ENCODE measurements around the gene CTIF.
"Not testable (repeated sequence)": the region's sequence is repeated elsewhere in the genome, so short reads cannot be mapped to it uniquely, and the experiment has no call there.

The CTIF gene

DNA sequence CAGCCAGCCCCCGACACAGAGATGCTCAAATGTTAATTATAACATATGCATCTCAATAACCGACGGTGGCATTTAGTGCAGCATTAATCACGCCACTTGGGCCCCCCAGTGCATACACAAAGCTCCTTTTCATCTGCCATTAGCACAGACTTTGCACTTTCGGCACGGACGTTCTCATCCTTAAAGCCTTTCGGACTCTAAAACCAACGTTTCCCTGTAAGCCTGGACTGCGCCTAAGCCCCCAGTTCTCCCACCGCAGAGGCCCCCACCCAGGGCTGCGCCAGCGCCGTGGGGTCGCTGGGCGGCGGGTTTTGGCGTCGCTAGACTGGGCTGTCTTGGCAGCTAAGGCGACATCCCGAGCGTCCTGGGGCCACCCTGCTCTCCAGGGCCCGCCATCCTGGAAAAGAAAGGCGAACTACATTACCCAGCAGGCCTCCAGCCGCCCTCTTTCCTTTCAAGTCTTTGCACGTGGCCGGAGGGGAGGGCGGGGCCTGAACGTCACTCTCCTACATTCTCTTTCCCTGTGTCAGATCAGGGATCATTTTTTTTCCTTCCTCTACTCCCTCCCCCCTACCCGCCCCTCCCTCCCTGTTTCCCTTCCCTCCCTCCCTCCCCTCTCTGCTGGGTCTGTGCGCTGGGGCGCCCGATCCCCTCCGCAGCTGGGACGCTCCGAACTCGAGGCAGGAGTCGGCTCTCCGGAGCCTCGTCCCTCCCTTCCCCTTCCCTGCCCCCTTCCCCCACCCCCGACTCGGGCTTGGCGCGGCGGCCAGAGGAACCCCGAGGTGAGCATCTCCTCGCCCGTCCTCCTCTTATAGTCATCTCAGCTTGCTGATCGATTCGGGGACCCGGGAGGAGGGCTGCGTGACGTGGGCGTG is at the start of gene CTIF:
Gene CTIF, plus strand, starts transcription at position 501 of the 875 bp plus-strand sequence. CDS start 80,535 bp downstream, outside the sequence.
- peak; percentile 67 for DNase-seq (ENCODE audit: low spot score)

DNA sequence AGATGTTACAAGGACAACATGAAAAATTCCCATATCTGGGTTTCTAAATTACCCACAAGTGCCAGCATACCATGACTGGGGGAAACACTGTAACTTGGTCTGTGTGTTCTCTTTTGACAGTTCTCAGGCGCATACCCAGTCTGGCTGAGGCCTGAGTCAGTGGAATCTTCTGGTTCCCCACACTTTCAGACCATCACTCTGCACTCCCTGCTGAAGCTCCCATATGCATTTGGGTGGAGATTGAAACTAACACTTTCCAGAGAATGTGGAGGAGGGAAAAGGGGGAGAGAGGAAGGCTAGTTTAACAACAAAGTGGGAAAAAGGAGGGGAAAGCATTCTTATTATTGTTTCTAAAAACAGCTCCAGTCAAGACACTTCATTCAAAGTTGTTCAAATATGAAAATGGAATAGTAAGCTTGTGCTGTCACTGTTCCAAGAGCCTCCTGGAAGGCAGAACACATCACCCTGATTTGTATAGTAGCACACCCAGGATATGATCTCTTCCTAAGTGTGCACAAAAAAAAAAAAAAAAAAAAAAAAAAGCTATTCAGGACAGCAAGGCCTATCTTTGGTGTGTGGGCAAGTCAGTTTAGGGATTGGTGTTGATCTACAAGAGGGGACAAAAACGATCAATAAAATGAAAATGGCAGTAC is 48.1 kb upstream of the CTIF start:
- DNase-seq (ENCODE audit: low spot score): no peak

- no peak for DNase-seq (ENCODE audit: low spot score)
Measured at GRCh38 chr18:48492880-48493279, 46.0 kb upstream of the CTIF start.

DNA sequence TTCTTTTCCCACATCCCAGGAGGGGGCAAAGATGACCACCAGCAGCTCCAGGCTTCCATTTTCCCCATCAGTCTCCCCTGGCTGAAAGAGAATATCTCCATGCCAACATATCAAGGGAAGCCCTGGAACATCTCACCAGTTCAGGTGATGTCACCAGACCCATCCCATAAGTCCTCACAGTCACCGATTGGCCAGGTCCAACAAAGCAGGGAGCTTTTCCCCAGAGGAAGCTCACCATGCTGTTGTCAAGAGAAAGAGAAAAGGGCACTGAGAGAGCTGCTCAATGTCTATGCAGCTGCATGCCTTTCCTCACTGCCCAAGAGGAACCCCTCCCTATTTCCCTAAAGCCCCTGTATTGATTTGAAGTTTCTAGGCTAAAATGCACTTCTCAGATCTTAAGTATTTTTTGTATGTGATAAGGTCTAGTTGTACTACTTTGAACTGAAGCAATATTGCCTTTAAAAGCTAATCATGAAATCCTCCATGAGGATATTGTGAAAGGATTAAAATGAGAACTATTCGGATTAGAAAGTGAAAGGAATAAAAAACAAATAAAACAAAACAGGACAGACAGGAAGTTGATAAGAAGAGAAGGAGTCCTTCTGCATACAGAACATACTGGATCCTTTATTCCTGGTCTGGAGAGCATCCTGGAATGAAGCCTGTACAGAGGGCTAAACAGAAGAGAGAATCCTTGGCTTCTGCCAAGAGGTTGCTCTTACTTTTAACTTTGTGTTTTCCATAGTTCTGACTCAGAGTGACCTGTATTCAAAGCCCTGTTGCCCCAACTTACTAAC is 45.2 kb upstream of the CTIF start:
- no peak for DNase-seq (ENCODE audit: low spot score)

GRCh38 chr18:48497863-48498262 is 41.0 kb upstream of the CTIF start:
- DNase-seq (ENCODE audit: low spot score): no peak

- DNase-seq (ENCODE audit: low spot score): no peak
Measured at GRCh38 chr18:48500517-48500916, 38.3 kb upstream of the CTIF start.

DNA sequence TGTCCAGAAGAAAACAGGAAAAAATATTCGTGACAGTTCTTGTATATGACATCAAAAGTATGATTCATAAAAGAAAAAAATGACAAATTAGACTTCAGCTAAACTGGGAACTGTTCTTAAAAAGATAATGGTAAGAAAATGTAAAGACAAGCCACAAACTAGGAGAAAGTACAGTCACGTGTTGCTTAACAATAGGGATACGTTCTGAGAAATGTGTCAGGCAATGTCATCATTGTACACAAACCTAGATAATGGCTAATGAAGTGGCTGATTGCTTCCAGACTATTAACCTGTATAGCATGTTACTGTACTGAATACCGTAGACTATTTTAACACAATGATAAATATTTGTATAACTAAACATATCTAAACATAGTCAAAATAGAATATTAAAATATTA is 35.9 kb upstream of the CTIF start:
- DNase-seq (ENCODE audit: low spot score): no peak

GRCh38 chr18:48504819-48505218 is 34.0 kb upstream of the CTIF start:
- no peak for DNase-seq (ENCODE audit: low spot score)

DNA sequence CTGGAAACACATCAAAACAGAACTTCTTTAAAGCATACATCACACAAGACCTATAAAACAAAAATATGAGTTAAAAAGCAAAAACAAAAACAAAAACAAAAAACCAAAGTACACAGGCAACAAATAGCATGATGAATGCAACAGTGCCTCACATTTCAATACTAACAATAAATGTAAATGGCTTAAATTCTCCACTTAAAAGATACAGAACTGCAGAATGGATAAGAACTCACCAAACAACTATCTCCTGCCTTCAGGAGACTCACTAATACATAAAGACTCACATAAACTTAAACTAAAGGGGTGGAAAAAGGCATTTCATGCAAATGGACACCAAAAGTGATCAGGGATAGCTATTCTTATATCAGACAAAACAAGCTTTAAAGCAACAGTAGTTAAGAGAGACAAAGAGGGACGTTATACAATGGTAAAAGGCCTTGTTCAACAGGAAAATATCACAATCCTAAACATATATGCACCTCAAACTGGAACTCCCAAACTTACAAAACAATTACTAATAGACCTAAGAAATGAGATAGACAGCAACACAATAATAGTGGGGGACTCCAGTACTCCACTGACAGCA is 31.8 kb upstream of the CTIF start:
- not testable (repeated sequence) for DNase-seq (ENCODE audit: low spot score)

- DNase-seq (ENCODE audit: low spot score): not testable (repeated sequence)
Measured at GRCh38 chr18:48512498-48512897, 26.3 kb upstream of the CTIF start.

DNA sequence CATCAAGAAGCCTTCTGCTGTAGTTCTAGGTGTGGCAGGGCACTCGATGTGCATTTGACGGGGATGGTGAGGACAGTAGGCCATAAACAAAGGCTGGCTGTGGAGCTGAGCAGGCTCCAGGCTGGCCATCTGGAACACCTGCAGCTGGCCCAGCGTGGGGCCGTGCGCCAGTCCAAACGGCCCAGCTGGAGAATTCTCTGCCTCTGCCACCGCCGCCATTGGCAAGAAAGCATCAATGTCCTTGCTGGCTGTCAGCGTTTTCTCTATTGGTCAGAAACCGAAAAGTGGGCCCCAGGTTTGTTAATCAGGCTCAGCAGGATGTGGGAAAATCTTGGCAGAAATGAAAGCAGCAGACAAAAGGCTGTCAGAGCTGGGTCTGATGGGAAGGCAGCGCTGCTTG is 24.0 kb upstream of the CTIF start:
- DNase-seq (ENCODE audit: low spot score): no peak

- no peak for DNase-seq (ENCODE audit: low spot score)
Measured at GRCh38 chr18:48517048-48517447, 21.8 kb upstream of the CTIF start.

- DNase-seq (ENCODE audit: low spot score): no peak
Measured at GRCh38 chr18:48519431-48520100, 19.3 kb upstream of the CTIF start.

- no peak for DNase-seq (ENCODE audit: low spot score)
Measured at GRCh38 chr18:48521723-48522122, 17.1 kb upstream of the CTIF start.

DNA sequence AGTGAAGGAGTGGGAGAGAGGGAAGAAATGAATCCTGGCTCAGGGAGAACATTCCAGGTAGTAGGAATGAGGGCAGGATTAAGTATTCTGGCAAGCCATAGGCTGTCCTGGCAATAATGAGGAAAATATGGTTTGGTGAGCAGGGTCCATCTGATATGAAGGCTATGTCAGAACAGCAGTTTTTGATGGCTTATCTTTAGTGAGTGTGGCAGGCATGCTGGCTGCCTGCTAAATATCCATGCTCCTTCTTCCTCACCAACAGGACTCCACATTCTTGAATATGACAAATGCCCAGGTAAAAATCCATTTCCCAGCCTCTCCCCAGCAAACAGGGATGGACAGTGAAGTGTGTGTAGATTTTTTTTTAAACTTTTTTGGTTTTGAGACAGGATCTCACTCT is 13.2 kb upstream of the CTIF start:
- no peak for DNase-seq (ENCODE audit: low spot score)

- DNase-seq (ENCODE audit: low spot score): no peak
Measured at GRCh38 chr18:48527461-48527860, 11.4 kb upstream of the CTIF start.

GRCh38 chr18:48528861-48529260 is 10.0 kb upstream of the CTIF start:
- no peak for DNase-seq (ENCODE audit: low spot score)

GRCh38 chr18:48529796-48530195 is 9.0 kb upstream of the CTIF start:
- no peak for DNase-seq (ENCODE audit: low spot score)

GRCh38 chr18:48530399-48531081 is 8.3 kb upstream of the CTIF start:
- no peak for DNase-seq (ENCODE audit: low spot score)

GRCh38 chr18:48531082-48531403 is 7.8 kb upstream of the CTIF start:
- DNase-seq (ENCODE audit: low spot score): no peak

- DNase-seq (ENCODE audit: low spot score): no peak
Measured at GRCh38 chr18:48531908-48532307, 6.9 kb upstream of the CTIF start.
